NCI-H2227 (cell line): ENCODE results near the gene CELF3.

Source experiments
- DNase-seq: peaks from one replicate; lab custom pipeline; 2025; ENCODE audit not compliant: unreplicated experiment; lab: John Stamatoyannopoulos, UW

The CELF3 gene

GRCh38 chr1:151720974-151721787, 4.6 kb upstream of the CELF3 start, which contains the start of gene RIIAD1:
Gene RIIAD1, plus strand, starts transcription at chr1:151721522. Its CDS starts 15 bp downstream, at chr1:151721537.
- DNase-seq: peak; percentile 75

GRCh38 chr1:151720554-151720953, 4.0 kb upstream of the CELF3 start:
- peak; percentile 31 for DNase-seq

- DNase-seq: no peak
Measured at GRCh38 chr1:151720125-151720524, 3.5 kb upstream of the CELF3 start.

GRCh38 chr1:151718666-151719065, 2.1 kb upstream of the CELF3 start:
- no peak for DNase-seq

- DNase-seq: no peak
Measured at GRCh38 chr1:151718011-151718431, 1.4 kb upstream of the CELF3 start.

GRCh38 chr1:151716405-151716762, 219 bp downstream of the CELF3 start:
- no peak for DNase-seq

- peak; percentile 79 for DNase-seq
Measured at GRCh38 chr1:151715726-151716404, 738 bp downstream of the CELF3 start.

GRCh38 chr1:151714820-151715725, 1.5 kb downstream of the CELF3 start:
- no peak for DNase-seq

GRCh38 chr1:151713874-151714273, 2.7 kb downstream of the CELF3 start:
- DNase-seq: no peak

- no peak for DNase-seq
Measured at GRCh38 chr1:151713044-151713443, 3.6 kb downstream of the CELF3 start.

GRCh38 chr1:151711951-151712350, 4.7 kb downstream of the CELF3 start:
- no peak for DNase-seq

GRCh38 chr1:151711044-151711800, 5.4 kb downstream of the CELF3 start:
- DNase-seq: no peak

GRCh38 chr1:151710187-151710840, 6.3 kb downstream of the CELF3 start:
- DNase-seq: peak; percentile 97

- no peak for DNase-seq
Measured at GRCh38 chr1:151708891-151709290, 7.7 kb downstream of the CELF3 start.

- no peak for DNase-seq
Measured at GRCh38 chr1:151707541-151708065, 9.0 kb downstream of the CELF3 start.

GRCh38 chr1:151706464-151707415, 9.9 kb downstream of the CELF3 start:
- DNase-seq: no peak

GRCh38 chr1:151705753-151706463, 10.7 kb downstream of the CELF3 start:
- DNase-seq: no peak

- DNase-seq: no peak
Measured at GRCh38 chr1:151705146-151705545, 11.5 kb downstream of the CELF3 start.
